Measurements from ENCODE around the gene LRRC32.

LRRC32 gene

DNA sequence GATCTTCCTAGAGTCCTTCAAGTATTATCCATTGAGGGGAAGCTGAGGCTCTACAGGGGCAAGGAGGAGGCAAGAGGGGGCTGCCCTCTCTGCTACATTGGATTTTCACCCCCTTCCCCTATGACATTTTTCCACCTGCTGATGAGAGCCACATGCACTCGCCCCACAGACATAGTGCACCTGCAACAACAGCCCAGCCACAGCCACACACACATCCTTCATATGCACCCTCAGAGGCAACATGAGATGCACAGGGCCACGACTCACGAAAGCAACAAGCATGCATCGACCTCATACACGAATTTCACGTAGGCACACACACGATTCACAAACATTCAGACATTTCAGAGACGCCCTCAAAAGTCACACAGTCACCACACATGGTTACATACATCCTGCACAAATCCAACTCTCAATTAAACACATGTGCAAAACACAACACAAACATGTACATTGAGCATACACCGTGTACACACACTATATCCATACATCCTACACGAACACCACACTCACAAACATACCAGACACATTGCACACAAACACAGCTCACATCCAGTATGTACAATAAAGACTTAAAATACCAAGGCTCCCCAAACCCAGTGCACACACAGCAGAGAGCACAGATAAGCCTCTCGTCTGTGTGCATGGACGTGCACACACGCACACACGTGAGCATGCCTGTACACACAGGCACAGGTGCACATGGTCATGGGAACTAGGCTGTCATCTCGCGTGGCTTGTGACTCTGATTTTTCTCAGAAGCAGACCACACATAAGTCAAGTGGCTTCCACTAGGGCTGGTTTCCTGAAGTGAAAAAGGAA lies 6.3 kb upstream of the LRRC32 start:
- 75% methylated on average over 16 of the region's 16 CpGs for WGBS

DNA sequence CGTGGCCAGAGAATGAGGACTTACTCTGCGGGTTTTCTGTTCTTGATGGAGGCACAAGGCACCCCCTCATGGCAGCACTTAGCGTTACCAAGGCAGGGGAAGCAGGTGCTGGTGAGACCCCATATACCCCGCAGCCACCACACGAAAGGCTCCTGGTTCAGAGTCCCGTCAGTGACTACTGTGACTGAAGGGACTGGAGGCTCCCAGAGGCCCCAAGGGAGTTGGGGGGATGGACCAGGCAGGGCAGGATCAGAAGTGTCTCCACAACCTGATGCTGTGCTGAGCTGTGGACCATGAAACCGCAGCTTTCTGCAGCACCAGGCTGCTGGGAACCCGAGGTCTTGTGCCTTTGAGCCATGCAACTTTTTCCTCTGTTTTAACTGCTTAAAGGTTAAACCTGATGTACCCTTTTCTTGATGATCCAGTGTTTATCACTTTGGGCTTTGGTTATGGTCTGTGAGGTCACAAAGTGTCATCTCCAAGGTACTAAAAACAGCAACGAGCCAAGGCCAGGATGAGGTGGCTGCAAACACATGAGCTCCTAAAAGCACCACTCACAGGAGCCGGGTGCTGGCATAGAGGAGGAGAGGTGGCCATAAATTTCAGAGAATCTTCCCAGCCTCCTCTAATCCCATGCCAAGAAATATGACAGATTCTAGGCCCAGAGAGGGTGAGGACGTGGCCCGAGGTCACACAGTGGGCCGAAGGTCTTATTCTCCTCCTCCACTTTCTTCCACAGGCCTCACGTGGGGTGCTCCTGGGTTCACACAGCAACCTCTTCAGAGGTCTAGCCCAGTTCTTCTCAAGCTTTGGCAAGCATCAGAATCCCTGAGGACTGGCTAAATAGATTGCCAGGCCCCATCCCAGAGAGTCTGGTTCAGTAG lies 4.2 kb upstream of the LRRC32 start:
- Histone ChIP-seq H2AK5ac (ENCODE audit: low read length, severe bottlenecking) (no peak overlapping the region), H2BK5ac (ENCODE audit: low read depth, low read length, poor library complexity, severe bottlenecking) (no peak overlapping the region), H3K4ac (ENCODE audit: low read depth in 1 of 2, low read length in 2 of 2) (no peak overlapping the region), H3K14ac (ENCODE audit: low read length in 2 of 2) (no peak overlapping the region), H3K9ac (ENCODE audit: low read length) (no peak overlapping the region), H3K23ac (ENCODE audit: low read length in 2 of 2) (no peak overlapping the region), H3K27ac (ENCODE audit: low read length, poor library complexity, severe bottlenecking) (no peak overlapping the region), H3K4me3 (ENCODE audit: insufficient read depth in 1 of 2, low read depth in 1 of 2, low read length in 2 of 2) (no peak overlapping the region), H3K4me2 (ENCODE audit: low read length, poor library complexity, severe bottlenecking) (no peak overlapping the region), H3K79me1 (replicated peaks; ENCODE audit: low read length, poor library complexity, severe bottlenecking) (no peaks in the 10 kb centered on the region), H4K8ac (ENCODE audit: low read length) (no peak overlapping the region), H3K36me3 (ENCODE audit: control insufficient read depth in 1 of 2, insufficient read depth in 2 of 2, low read depth in 1 of 2, low read length in 2 of 2) (no peaks in the 10 kb centered on the region), H2AFZ (ENCODE audit: low read depth, low read length) (no peak overlapping the region), H3K18ac (ENCODE audit: low read depth in 1 of 2, low read length in 2 of 2) (no peak overlapping the region), H4K91ac (ENCODE audit: low read length) (no peak overlapping the region), H3K4me1 (ENCODE audit: control insufficient read depth, insufficient read depth, low read depth, low read length) (peaks cover 38% of the 10 kb centered on the region), H3K27me3 (ENCODE audit: control insufficient read depth in 1 of 2, insufficient read depth in 1 of 2, low read length in 2 of 2) (peaks cover 0 to 28% of the 10 kb centered on the region in 2 experiments), H2BK12ac (ENCODE audit: low read length in 2 of 2) (peak overlapping the region in 1 of 2 experiments; percentile 18), H2BK15ac (ENCODE audit: low read depth, poor library complexity, severe bottlenecking) (peak overlapping the region; percentile 0), H3K9me3 (ENCODE audit: control insufficient read depth, low read length) (no peaks in the 10 kb centered on the region), H2BK120ac (ENCODE audit: low read depth, low read length) (no peak overlapping the region)
- WGBS = 84% methylated on average over 14 of the region's 14 CpGs
- DNase-seq = no peak

More for the DNA sequence above, 6.3 kb upstream of the LRRC32 start:
- Histone ChIP-seq H2BK15ac (ENCODE audit: low read depth, poor library complexity, severe bottlenecking) (no peak overlapping the region), H4K91ac (ENCODE audit: low read length) (peak overlapping the region; percentile 4), H3K4me3 (ENCODE audit: insufficient read depth in 1 of 2, low read depth in 1 of 2, low read length in 2 of 2) (no peak overlapping the region), H3K14ac (ENCODE audit: low read length in 2 of 2) (no peak overlapping the region), H3K36me3 (ENCODE audit: control insufficient read depth in 1 of 2, insufficient read depth in 2 of 2, low read depth in 1 of 2, low read length in 2 of 2) (no peaks in the 10 kb centered on the region), H3K9ac (ENCODE audit: low read length) (no peak overlapping the region), H3K4ac (ENCODE audit: low read depth in 1 of 2, low read length in 2 of 2) (no peak overlapping the region), H3K9me3 (ENCODE audit: control insufficient read depth, low read length) (no peaks in the 10 kb centered on the region), H3K4me2 (ENCODE audit: low read length, poor library complexity, severe bottlenecking) (no peak overlapping the region), H3K4me1 (ENCODE audit: control insufficient read depth, insufficient read depth, low read depth, low read length) (peaks cover 30% of the 10 kb centered on the region), H2BK120ac (ENCODE audit: low read depth, low read length) (no peak overlapping the region), H3K18ac (ENCODE audit: low read depth in 1 of 2, low read length in 2 of 2) (no peak overlapping the region), H2AFZ (ENCODE audit: low read depth, low read length) (no peak overlapping the region), H3K79me1 (replicated peaks; ENCODE audit: low read length, poor library complexity, severe bottlenecking) (no peaks in the 10 kb centered on the region), H2BK12ac (ENCODE audit: low read length in 2 of 2) (no peak overlapping the region), H3K27me3 (ENCODE audit: control insufficient read depth in 1 of 2, insufficient read depth in 1 of 2, low read length in 2 of 2) (peaks cover 5 to 38% of the 10 kb centered on the region in 2 experiments), H2BK5ac (ENCODE audit: low read depth, low read length, poor library complexity, severe bottlenecking) (no peak overlapping the region), H3K27ac (ENCODE audit: low read length, poor library complexity, severe bottlenecking) (no peak overlapping the region), H3K23ac (ENCODE audit: low read length in 2 of 2) (no peak overlapping the region), H2AK5ac (ENCODE audit: low read length, severe bottlenecking) (no peak overlapping the region), H4K8ac (ENCODE audit: low read length) (no peak overlapping the region)
- DNase-seq = peak; percentile 47

DNA sequence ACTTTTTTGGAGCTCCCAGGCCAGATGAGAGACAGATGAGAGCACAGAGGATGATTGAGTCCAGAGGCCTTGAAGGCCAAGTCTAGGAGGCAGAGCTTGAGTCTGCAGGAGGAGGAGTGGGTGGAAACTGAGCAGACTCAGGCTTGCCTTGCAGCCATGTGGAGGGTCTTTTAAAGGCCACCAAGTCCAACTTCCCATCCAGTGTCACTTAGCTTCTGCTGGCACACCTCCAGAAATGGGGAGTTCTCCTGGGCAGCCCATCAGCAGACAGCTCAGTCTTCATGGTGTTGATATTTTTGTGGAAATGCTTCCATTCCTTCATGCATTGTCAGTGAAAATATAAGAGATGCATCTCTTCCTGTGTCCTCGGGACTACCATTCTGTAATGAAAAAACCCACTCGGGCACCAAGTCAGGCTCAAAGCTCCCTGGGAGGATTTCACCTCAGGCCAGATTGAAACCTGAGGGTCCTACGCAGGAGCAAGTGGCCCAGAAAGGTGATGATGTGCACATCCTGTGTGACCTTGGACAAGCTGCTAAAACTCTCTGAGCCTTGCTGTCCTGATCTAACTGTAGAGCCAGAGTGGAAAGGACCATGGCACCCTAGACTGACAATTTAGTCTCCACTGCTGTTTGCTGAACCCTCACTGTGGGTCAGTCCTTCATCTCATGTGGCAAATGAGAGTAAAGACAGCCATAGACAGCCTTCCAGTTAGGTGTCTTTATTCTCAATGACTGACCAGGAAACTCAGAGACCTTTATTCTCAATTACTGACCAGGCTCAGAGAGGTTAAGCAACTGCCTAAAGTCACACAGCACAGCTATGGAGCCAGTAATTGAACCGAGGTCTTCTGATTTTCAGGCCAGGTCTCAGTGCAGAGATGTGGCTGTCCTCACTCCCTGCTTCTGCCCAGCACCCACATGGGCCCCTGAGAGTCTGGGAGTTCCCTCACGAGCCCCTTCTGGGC lies 2.9 kb upstream of the LRRC32 start:
- Histone ChIP-seq H3K4me1 (ENCODE audit: control insufficient read depth, insufficient read depth, low read depth, low read length) (peaks cover 46% of the 10 kb centered on the region), H2BK12ac (ENCODE audit: low read length in 2 of 2) (peak overlapping the region in 1 of 2 experiments; percentile 7), H3K9ac (ENCODE audit: low read length) (no peak overlapping the region), H3K14ac (ENCODE audit: low read length in 2 of 2) (peak overlapping the region in 1 of 2 experiments; percentile 42), H2AK5ac (ENCODE audit: low read length, severe bottlenecking) (no peak overlapping the region), H3K27me3 (ENCODE audit: control insufficient read depth in 1 of 2, insufficient read depth in 1 of 2, low read length in 2 of 2) (peaks cover 0 to 17% of the 10 kb centered on the region in 2 experiments), H4K8ac (ENCODE audit: low read length) (peak overlapping the region; percentile 15), H2AFZ (ENCODE audit: low read depth, low read length) (no peak overlapping the region), H4K91ac (ENCODE audit: low read length) (no peak overlapping the region), H3K36me3 (ENCODE audit: control insufficient read depth in 1 of 2, insufficient read depth in 2 of 2, low read depth in 1 of 2, low read length in 2 of 2) (peaks cover 0 to 5% of the 10 kb centered on the region in 2 experiments), H3K4me3 (ENCODE audit: insufficient read depth in 1 of 2, low read depth in 1 of 2, low read length in 2 of 2) (no peak overlapping the region), H3K79me1 (replicated peaks; ENCODE audit: low read length, poor library complexity, severe bottlenecking) (peaks cover 2% of the 10 kb centered on the region), H3K9me3 (ENCODE audit: control insufficient read depth, low read length) (no peaks in the 10 kb centered on the region), H2BK15ac (ENCODE audit: low read depth, poor library complexity, severe bottlenecking) (no peak overlapping the region), H2BK5ac (ENCODE audit: low read depth, low read length, poor library complexity, severe bottlenecking) (no peak overlapping the region), H3K27ac (ENCODE audit: low read length, poor library complexity, severe bottlenecking) (no peak overlapping the region), H3K23ac (ENCODE audit: low read length in 2 of 2) (no peak overlapping the region), H3K4me2 (ENCODE audit: low read length, poor library complexity, severe bottlenecking) (no peak overlapping the region), H2BK120ac (ENCODE audit: low read depth, low read length) (no peak overlapping the region), H3K4ac (ENCODE audit: low read depth in 1 of 2, low read length in 2 of 2) (no peak overlapping the region), H3K18ac (ENCODE audit: low read depth in 1 of 2, low read length in 2 of 2) (no peak overlapping the region)
- DNase-seq = no peak
- 97% methylated on average over 4 of the region's 5 CpGs for WGBS

Data from mesenchymal stem cell (in vitro differentiated cells and primary cell).